OCI-LY7 (cell line): ENCODE measurements around the gene NCAPD3. TPM values are rescaled to one million over a fixed set of nuclear protein-coding genes. Genes with fewer than 3 reads are reported as not detected.

ENCODE experiments used
- BruUV-seq: library from RNA; stranded (reverse); fragments of 400-500 nt; replicated peaks from 2 replicates; lab custom pipeline; 2021; lab: Mats Ljungman, UMichigan
- CTCF ChIA-PET: fragments of 300-600 bp; sonication (Branson Sonifier 250); formaldehyde crosslinking; loops from one replicate; lab custom pipeline; 2022; ENCODE audit warnings: antibody characterized with exemption; ENCODE audit not compliant: unreplicated experiment; lab: Charles Lee
- POLR2A ChIA-PET: fragments of 300-600 bp; sonication (Branson Sonifier 250); formaldehyde crosslinking; loops from one replicate; lab custom pipeline; 2022; ENCODE audit warnings: antibody characterized with exemption; lab: Charles Lee
- DNase-seq: peaks from one replicate; pipeline ENCODE4 v3.0.0-alpha.2; 2015; ENCODE audit warnings: low spot score
- H2AFZ ChIP-seq: fragments of 200-600 bp; sonication (generic), shearing (Covaris generic); 2 replicates; pipeline ENCODE4 v1.6.1; 2014; ENCODE audit warnings: mild to moderate bottlenecking, antibody characterized with exemption, low read length, moderate library complexity
- H3K27ac ChIP-seq: fragments of 200-600 bp; sonication (generic); 2 replicates; pipeline ENCODE4 v1.5.1; 2014; ENCODE audit warnings: mixed run types, low read depth, mild to moderate bottlenecking, moderate library complexity, low read length, inconsistent platforms; ENCODE audit not compliant: poor library complexity, severe bottlenecking
- H3K36me3 ChIP-seq: fragments of 200-600 bp; sonication (generic); 2 replicates; pipeline ENCODE4 v1.6.1; 2014; ENCODE audit warnings: mild to moderate bottlenecking, antibody characterized with exemption, low read length, moderate library complexity, mixed read lengths; ENCODE audit not compliant: insufficient read depth
- H3K4me1 ChIP-seq: fragments of 200-600 bp; sonication (generic); 2 replicates; pipeline ENCODE4 v1.5.1; 2014; ENCODE audit warnings: mild to moderate bottlenecking, low read length; ENCODE audit not compliant: insufficient read depth, poor library complexity, severe bottlenecking
- H3K4me2 ChIP-seq: fragments of 200-600 bp; sonication (generic); 2 replicates; pipeline ENCODE4 v1.6.1; 2014; ENCODE audit warnings: mild to moderate bottlenecking, low read length
- H3K4me3 ChIP-seq: fragments of 200-600 bp; sonication (generic); 2 replicates; pipeline ENCODE4 v1.5.1; 2014; ENCODE audit warnings: mild to moderate bottlenecking, low read depth, low read length; ENCODE audit not compliant: poor library complexity, severe bottlenecking
- H3K79me2 ChIP-seq: fragments of 200-600 bp; sonication (generic); 2 replicates; pipeline ENCODE4 v1.6.1; 2016; ENCODE audit warnings: low read depth, mild to moderate bottlenecking, low read length, moderate library complexity, mixed read lengths; ENCODE audit not compliant: insufficient read depth
- H3K9me2 ChIP-seq: fragments of 200-600 bp; sonication (generic); 2 replicates; pipeline ENCODE4 v1.6.1; 2016; ENCODE audit warnings: mild to moderate bottlenecking, low read length, mixed read lengths; ENCODE audit not compliant: insufficient read depth
- H3K9me3 ChIP-seq: fragments of 200-600 bp; sonication (generic); 2 replicates; pipeline ENCODE4 v1.6.1; 2014; ENCODE audit warnings: mild to moderate bottlenecking, mixed run types, low read length, mixed read lengths
- H4K20me1 ChIP-seq: fragments of 200-600 bp; sonication (generic); 2 replicates; pipeline ENCODE4 v1.6.1; 2014; ENCODE audit warnings: mild to moderate bottlenecking, antibody characterized with exemption, low read length, moderate library complexity, mixed read lengths; ENCODE audit not compliant: insufficient read depth
- EZH2phosphoT487 ChIP-seq: fragments of 200-600 bp; sonication (generic); IDR thresholded peaks from 2 replicates; pipeline ENCODE4 v1.6.1; 2018; ENCODE audit warnings: low read depth, borderline replicate concordance, mild to moderate bottlenecking, mixed run types, antibody characterized with exemption, low read length, moderate library complexity, mixed read lengths
- intact Hi-C: fragments of 100-400 bp; cut with micrococcal nuclease; formaldehyde crosslinking; loops from one replicate; pipeline ENCODE4 v1.10.0; 2022; ENCODE audit not compliant: unreplicated experiment
- total RNA-seq, 2 experiments: library from RNA; depleted of rRNA in 1 of 2; stranded (reverse); fragments of >200 nt in 1 of 2; shearing (Covaris generic) in 1 of 2; gene quantifications; 2 replicates each; pipeline ENCODE4 v1.2.3, GENCODE V29; 2014 to 2022
- TF ChIP-seq, protein P1 (sequence below): fragments of 200-600 bp; sonication (generic); conservative IDR thresholded peaks from 2 replicates; pipeline ENCODE4 v1.5.1; 2014; ENCODE audit warnings: mild to moderate bottlenecking, antibody characterized with exemption, low read length, moderate library complexity, mixed read lengths

Gene NCAPD3
- total RNA-seq, 2 experiments from 2014 or later: 89.1 to 112 TPM

DNA sequence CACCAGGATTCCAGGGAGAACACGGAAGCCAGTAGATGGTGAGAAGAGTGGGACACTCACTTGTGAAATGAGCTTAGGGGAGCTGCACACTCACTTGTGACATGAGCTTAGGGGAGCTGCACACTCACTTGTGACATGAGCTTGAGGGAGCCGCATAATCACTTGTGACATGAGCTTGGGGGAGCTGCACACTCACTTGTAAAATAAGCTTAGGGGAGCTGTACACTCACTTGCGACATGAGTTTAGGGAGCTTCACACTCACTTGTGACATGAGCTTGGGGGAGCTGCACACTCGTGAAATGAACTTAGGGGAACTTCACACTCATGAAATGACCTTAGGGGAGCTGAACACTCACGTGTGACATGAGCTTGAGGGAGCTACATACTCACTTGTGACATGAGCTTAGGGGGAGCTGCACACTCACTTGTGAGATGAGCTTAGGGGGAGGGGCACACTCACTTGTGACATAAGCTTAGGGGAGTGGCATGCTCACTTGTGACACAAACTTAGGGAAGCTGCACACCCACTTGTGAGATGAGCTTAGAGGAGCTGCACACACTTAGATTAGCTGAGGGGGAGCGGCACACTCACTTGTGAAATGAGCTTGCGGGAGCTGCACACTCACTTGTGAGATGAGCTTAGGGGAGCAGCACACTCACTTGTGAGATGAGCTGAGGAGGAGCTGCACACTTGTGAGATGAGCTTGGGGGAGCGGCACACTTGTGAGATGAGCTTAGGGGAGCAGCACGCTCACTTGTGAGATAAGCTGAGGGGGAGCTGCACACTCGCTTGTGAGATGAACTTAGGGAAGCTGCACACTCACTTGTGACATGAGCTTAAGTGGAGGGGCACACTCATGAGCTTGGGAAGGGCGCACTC, 59.0 kb downstream of the NCAPD3 start:
- Histone ChIP-seq H3K9me2 (no peaks in the 10 kb centered on the region), H3K79me2 (no peaks in the 10 kb centered on the region), H3K36me3 (peaks cover 86% of the 10 kb centered on the region), H4K20me1 (no peaks in the 10 kb centered on the region), H3K4me2 (no peak overlapping the region), H2AFZ (no peak overlapping the region), H3K9me3 (no peaks in the 10 kb centered on the region), H3K4me3 (no peak overlapping the region), H3K4me1 (no peaks in the 10 kb centered on the region), H3K27ac (no peak overlapping the region)
- TF ChIP-seq, protein P1, sequence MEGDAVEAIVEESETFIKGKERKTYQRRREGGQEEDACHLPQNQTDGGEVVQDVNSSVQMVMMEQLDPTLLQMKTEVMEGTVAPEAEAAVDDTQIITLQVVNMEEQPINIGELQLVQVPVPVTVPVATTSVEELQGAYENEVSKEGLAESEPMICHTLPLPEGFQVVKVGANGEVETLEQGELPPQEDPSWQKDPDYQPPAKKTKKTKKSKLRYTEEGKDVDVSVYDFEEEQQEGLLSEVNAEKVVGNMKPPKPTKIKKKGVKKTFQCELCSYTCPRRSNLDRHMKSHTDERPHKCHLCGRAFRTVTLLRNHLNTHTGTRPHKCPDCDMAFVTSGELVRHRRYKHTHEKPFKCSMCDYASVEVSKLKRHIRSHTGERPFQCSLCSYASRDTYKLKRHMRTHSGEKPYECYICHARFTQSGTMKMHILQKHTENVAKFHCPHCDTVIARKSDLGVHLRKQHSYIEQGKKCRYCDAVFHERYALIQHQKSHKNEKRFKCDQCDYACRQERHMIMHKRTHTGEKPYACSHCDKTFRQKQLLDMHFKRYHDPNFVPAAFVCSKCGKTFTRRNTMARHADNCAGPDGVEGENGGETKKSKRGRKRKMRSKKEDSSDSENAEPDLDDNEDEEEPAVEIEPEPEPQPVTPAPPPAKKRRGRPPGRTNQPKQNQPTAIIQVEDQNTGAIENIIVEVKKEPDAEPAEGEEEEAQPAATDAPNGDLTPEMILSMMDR: no peak
- TF ChIP-seq EZH2phosphoT487: no peak
- no peak for DNase-seq
- POLR2A ChIA-PET: interaction anchor here (0.7 to 1.7 kb wide), 4 partner anchors 15 to 23 kb away, joined by 3 to 6 read pairs (median 4); no protein-coding TSS in a partner anchor
- no TSS peak for BruUV-seq
- CTCF ChIA-PET: interaction anchor here (0.6 kb wide), 1 partner anchor 55 kb away, joined by 4 read pairs; no protein-coding TSS in a partner anchor
- intact Hi-C loops: no loop called here

DNA sequence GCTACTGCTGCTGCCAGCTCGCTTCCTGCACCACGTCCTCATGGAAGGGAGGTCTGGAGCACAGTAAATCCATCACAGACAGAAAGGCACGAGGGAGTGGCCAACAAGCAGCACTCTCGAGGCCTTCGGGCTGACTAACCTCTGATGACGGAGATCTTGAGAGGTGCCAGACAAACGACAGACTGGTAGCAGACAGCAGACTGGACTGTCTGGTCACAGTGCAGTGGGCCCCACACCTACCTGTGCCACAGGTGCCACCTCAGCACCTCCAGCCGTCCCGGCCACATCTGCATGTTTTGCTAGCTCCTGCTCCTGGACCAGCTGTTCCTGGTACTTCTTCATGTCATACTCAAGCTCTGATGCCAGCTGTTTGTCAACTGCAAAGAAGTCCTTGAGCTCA, 64.1 kb downstream of the NCAPD3 start:
- H3K9me3 ChIP-seq: no peaks in the 10 kb centered on the region
- H3K36me3 ChIP-seq: peaks cover 100% of the 10 kb centered on the region
- no peaks in the 10 kb centered on the region for H4K20me1 ChIP-seq
- no peak overlapping the region for H3K27ac ChIP-seq
- no peak overlapping the region for H2AFZ ChIP-seq
- TF ChIP-seq, protein P1: no peak
- TF ChIP-seq EZH2phosphoT487: no peak
- ChIA-PET POLR2A (no interaction called here), CTCF (no interaction called here)
- no peak overlapping the region for H3K4me3 ChIP-seq
- no peaks in the 10 kb centered on the region for H3K4me1 ChIP-seq
- no TSS peak for BruUV-seq
- H3K9me2 ChIP-seq: no peaks in the 10 kb centered on the region
- no peak for DNase-seq
- no peak overlapping the region for H3K4me2 ChIP-seq
- H3K79me2 ChIP-seq: no peaks in the 10 kb centered on the region
- intact Hi-C loops: no loop called here

DNA sequence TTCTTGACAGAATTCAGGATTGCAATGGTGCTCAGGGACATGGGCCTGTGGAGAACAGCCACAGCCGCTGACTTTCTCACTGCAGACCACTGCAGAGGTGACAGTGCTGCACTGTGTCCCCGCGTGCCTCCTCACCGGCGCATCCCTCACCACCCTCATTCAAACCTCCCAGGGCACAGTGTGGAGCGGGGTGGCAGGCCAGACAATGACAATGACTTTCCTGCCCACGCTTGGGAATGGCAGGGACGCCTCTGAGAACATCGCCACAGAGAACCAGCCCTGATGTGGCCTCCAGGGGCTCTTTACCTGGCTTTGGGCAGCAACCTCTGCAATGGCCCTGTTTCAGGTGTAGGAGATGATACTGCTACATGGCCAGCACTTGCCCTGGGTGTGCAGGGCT, 65.7 kb downstream of the NCAPD3 start:
- ChIA-PET POLR2A (no interaction called here), CTCF (no interaction called here)
- no peak for DNase-seq
- H3K36me3 ChIP-seq: peaks cover 99% of the 10 kb centered on the region
- no TSS peak for BruUV-seq
- no peak overlapping the region for H3K4me3 ChIP-seq
- H2AFZ ChIP-seq: no peak overlapping the region
- no peaks in the 10 kb centered on the region for H3K4me1 ChIP-seq
- H3K9me3 ChIP-seq: no peaks in the 10 kb centered on the region
- no peak overlapping the region for H3K27ac ChIP-seq
- TF ChIP-seq EZH2phosphoT487: no peak
- TF ChIP-seq, protein P1: no peak
- no peaks in the 10 kb centered on the region for H3K79me2 ChIP-seq
- H3K4me2 ChIP-seq: no peak overlapping the region
- no peaks in the 10 kb centered on the region for H3K9me2 ChIP-seq
- intact Hi-C loops: no loop called here
- H4K20me1 ChIP-seq: no peaks in the 10 kb centered on the region
